ENCODE data around the gene CABP4.
A peak's percentile ranks its signal among the peaks of the same experiment; 100 is the strongest.

Gene CABP4

DNA sequence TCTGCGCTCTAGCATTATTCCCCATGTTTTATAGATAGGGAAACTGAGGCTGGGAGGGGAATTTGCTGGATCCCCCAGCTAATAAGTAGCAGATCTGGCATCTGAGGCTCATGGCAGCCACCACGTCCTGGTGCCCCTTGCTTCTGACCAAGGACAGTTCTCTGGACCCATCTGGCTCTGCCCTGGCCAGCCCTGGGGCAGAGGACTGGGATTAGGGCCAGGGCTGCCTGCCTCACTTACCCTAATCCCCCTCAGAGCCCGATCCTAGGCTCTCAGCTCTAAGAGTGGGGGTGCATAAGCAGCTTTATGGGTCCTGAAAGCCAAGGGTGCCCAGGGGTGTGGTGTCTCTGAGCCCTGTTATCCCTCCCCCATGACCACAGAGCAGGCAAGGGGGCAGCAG lies at the start of gene CABP4:
Gene CABP4 (plus strand): TSS at position 301 of the 400 bp plus-strand sequence. CDS start 70 bp downstream, at position 371.
- H3K4me3 ChIP-seq (ENCODE audit: low read length) = no peak within 1 kb of the TSS
- no peak for DNase-seq (ENCODE audit: low read depth)
- TF ChIP-seq, protein P1, sequence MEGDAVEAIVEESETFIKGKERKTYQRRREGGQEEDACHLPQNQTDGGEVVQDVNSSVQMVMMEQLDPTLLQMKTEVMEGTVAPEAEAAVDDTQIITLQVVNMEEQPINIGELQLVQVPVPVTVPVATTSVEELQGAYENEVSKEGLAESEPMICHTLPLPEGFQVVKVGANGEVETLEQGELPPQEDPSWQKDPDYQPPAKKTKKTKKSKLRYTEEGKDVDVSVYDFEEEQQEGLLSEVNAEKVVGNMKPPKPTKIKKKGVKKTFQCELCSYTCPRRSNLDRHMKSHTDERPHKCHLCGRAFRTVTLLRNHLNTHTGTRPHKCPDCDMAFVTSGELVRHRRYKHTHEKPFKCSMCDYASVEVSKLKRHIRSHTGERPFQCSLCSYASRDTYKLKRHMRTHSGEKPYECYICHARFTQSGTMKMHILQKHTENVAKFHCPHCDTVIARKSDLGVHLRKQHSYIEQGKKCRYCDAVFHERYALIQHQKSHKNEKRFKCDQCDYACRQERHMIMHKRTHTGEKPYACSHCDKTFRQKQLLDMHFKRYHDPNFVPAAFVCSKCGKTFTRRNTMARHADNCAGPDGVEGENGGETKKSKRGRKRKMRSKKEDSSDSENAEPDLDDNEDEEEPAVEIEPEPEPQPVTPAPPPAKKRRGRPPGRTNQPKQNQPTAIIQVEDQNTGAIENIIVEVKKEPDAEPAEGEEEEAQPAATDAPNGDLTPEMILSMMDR (conservative IDR thresholded peaks at IDR 0.05; ENCODE audit: low read depth, low read length) = no peak

DNA sequence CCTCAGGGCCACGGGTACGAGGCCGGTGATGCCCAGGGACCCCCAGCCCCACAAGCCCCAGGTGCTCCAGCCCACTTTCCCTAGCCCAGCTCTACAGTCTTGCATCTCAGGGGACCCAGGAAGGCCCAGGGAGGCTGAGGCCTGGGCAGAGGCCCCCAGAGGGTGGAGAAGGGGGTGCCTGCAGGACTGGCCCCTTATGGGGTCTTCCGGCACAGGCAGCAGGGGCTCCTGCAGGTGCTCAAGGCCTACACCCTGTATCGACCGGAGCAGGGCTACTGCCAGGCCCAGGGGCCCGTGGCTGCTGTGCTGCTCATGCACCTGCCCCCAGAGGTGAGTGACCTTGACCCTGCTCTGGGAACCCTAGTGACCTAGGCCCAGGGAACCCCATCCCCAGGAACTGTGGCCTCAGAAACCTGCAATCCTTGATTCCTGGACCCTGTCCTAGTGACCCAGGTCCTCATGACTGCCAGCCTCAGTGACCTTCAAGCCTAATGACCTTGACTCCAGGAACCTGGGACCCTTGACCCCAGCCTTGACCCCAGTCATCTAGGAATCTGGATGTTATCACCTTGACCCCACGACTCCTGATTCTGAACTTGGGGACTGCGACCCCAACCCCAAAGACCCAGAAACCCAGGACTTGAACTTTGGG lies 49.3 kb upstream of the CABP4 start:
- DNase-seq (ENCODE audit: low read depth) = no peak
- H3K4me3 ChIP-seq (ENCODE audit: low read length) = no peak overlapping the region

DNA sequence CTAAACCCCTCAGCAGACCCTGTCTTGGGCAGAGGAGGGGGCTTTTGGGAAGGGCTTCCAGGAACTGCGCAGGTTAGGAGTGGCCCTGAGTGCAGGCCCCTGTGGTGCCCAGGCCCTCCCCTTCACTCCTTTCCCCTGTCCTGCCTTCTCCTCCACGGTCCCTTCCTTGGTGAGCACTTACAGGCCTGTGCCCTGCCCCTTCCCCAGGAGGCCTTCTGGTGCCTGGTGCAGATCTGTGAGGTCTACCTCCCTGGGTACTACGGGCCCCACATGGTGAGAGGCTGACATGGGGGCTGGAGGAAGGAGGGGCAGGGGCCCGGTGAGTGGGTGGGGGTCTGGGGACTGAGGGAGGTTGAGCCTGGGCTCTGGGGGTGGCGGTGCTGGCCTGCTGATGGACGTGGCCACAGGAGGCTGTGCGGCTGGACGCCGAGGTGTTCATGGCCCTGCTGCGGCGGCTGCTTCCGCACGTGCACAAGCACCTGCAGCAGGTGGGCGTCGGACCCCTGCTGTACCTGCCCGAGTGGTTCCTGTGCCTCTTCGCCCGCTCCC lies 48.7 kb upstream of the CABP4 start:
- H3K4me3 ChIP-seq (ENCODE audit: low read length) = no peak overlapping the region
- TF ChIP-seq, protein P1 (conservative IDR thresholded peaks at IDR 0.05; ENCODE audit: low read depth, low read length) = no peak

More for the DNA sequence above, 49.3 kb upstream of the CABP4 start:
- TF ChIP-seq, protein P1 (conservative IDR thresholded peaks at IDR 0.05; ENCODE audit: low read depth, low read length) = no peak

DNA sequence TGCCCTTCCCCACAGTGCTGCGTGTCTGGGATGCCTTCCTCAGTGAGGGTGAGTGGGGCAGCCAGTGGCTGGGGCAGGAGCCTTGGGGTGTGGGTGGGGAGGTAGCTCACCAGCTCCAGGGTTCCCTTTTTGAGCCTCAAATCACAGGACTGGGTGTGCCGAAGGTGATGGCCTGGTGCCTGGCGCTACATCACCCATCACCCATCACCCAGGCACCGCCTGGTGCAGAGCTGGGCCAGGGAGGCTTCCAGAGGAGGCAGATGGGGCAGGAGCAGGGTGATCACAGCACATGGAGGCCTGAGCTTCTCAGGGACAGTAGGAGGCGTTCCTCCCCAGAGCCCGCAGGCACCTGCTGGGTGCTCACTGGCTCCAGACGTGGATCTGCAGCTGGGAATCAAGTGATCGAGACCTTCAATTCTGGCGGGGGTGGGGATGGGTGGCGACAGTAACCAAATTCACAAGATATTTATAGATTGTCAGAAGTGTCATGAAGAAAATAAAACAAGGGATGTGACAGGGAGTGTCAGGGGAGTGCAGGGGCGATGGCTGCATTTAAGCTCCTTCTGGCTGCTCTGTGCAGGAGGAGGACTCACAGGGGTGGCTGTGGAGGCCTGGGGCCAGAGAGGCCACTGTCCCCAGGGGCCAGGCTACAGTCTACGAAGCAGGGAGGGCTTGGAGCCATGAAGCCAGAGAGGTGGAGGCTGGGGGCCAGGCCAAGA lies 48.0 kb upstream of the CABP4 start:
- no peak overlapping the region for H3K4me3 ChIP-seq (ENCODE audit: low read length)
- no peak for DNase-seq (ENCODE audit: low read depth)
- TF ChIP-seq, protein P1 (conservative IDR thresholded peaks at IDR 0.05; ENCODE audit: low read depth, low read length) = peak; percentile 9

More for the DNA sequence above, 48.7 kb upstream of the CABP4 start:
- DNase-seq (ENCODE audit: low read depth) = no peak

DNA sequence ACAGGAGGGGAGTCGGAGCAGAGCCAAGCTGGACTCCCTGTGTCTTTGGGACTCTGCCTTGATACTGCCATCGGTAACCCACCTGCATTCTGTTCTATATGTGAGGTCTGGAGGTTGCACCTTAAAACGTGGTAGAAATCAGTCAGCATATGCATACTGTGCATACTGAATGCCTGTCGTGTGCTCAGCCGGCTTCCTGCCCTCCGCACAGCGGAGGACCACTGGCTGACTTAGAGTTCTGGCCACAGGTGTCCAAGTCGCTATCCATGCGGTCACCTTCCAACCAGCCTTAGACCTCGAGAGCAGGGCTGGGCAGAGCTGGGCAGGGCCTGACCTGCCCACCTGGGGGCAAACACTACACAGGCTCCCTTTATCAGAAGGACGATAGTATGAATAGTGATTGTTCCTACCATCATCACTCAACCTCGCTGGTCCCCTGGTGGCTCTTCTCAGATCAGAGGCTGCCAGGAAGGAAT lies 47.4 kb upstream of the CABP4 start:
- no peak overlapping the region for H3K4me3 ChIP-seq (ENCODE audit: low read length)
- TF ChIP-seq, protein P1 (conservative IDR thresholded peaks at IDR 0.05; ENCODE audit: low read depth, low read length) = no peak
- no peak for DNase-seq (ENCODE audit: low read depth)

DNA sequence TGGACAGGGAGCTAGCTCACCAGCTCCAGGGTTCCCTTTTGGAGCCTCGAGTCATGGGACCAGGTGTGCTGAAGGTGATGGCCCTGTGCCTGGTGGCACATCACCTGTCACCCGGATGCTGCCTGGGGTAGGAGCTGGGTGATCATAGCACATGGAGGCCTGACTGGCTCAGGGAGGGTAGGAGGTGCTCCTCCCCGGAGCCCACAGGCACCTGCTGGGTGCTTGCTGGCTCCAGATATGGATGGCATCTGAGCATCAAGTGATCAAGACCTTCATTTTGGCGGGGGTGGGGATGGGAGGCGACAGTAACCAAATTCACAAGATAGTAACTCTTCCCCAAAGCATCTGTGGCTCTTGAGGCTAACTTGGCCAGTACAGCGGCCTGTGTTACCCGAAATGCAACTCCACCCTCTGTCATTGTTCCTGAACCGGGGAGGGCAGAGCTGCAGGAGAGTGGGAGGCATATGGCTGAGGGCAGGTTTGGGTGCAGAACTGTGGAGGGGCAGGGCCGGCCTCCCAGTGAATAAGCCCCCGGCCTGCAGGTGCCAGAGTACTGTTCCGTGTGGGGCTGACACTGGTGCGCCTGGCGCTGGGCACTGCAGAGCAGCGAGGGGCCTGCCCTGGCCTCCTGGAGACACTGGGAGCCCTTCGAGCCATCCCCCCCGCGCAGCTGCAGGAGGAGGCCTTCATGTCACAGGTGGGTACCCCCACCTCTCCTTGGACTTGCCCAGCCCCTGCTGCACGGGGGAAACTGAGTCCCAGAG lies 46.5 kb upstream of the CABP4 start:
- DNase-seq (ENCODE audit: low read depth) = no peak
- no peak overlapping the region for H3K4me3 ChIP-seq (ENCODE audit: low read length)
- TF ChIP-seq, protein P1 (conservative IDR thresholded peaks at IDR 0.05; ENCODE audit: low read depth, low read length) = no peak
